NCI-H1105 (cell line): ENCODE data around the gene FARSA.
"Not testable (repeated sequence)": the region's sequence is repeated elsewhere in the genome, so short reads cannot be mapped to it uniquely, and the experiment has no call there.

Experiments
- DNase-seq: peaks from one replicate; lab custom pipeline; 2025; lab: John Stamatoyannopoulos, UW

The FARSA gene

GRCh38 chr19:12933287-12934072 is at the start of gene FARSA:
Gene FARSA (minus strand): TSS chr19:12933711. CDS start chr19:12933696, 15 bp downstream.
- DNase-seq: peak; percentile 90

GRCh38 chr19:12983091-12983490 is 49.6 kb upstream of the FARSA start:
- no peak for DNase-seq

- no peak for DNase-seq
Measured at GRCh38 chr19:12982648-12983047, 49.1 kb upstream of the FARSA start.

GRCh38 chr19:12979974-12980373 is 46.5 kb upstream of the FARSA start:
- DNase-seq: no peak

- not testable (repeated sequence) for DNase-seq
Measured at GRCh38 chr19:12976109-12976508, 42.6 kb upstream of the FARSA start.

- peak; percentile 28 for DNase-seq
Measured at GRCh38 chr19:12975221-12975741, 41.8 kb upstream of the FARSA start.

DNA sequence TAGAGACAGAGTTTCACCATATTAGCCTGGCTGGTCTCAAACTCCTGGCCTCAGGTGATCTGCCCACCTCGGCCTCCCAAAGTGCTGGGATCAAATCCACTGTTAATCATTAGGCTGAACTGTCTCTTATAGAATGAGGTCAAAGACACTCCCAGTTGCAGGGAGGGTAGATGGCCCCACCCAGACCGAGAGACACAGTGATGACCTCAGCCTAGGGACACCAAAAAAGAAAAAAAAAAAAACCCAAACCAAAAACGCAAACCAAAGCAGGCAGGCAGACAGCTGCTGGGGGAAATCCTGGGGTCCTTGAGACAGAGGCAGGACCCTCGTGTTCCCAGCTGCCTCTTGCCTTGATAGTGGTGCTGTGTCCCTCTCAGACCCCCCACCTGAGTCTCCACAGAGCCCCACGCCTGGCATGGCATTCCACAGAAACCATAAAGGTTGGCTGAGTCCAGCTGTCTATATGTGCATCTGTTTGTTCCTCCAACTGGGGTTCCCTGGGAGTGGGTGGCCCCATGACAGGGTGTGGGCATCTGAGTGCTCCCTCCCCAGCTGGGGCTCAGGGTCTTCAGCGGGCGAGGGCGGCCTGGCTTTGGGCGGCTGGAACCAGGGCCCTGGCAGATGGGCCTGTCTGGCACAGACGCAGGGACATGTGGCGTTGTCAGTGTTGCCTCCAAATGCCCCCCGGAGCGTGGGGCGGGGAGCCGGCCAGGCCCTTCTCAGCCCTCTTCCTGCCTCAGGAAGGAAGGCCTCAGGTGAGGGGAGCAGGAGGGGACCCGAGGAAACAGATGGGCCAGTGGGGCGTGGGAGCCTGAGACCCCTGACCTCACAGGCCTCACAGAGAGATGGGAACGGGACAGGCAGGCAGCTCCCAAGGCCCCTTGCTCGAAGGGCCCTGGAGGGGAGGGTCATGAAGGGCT is 41.0 kb upstream of the FARSA start:
- no peak for DNase-seq

- no peak for DNase-seq
Measured at GRCh38 chr19:12973236-12973635, 39.7 kb upstream of the FARSA start.

DNA sequence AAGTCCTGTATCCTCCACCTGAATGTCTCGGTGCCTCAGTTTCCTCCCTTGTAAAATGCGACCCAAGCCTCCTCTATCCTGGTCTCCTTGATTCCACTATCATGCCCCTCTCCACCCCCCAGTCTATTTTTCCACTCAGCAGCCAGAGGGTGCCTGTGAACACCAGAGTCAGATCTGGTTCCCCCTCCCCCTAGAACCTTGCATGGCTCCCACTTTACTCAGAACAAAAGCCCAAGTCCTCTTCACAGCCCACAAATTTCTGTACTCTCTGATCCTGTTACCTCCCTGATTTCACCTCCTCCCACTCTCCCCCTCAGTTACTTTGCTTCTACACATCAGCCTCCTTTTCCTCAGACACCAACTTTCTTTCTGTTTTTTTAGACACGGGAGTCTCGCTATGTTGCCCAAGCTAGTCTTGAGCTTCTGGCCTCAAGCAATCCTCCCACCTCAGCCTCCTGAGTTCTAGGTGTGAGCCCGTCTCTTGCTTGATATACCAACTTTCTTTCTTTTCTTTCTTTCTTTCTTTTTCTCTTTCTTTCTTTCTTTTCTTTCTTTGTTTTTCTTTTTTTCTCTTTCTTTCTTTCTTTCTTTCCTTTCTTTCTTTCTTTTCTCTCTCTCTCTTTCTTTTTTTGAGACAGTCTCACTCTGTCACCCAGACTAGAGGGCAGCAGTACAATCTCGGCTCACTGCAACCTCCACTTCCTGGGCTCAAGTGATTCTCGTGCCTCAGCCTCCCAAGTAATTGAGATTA is 36.7 kb upstream of the FARSA start:
- DNase-seq: no peak

GRCh38 chr19:12969292-12969988 is 35.9 kb upstream of the FARSA start, which contains the start of gene DAND5:
Gene DAND5 (plus strand): TSS chr19:12969576. CDS start chr19:12969661, 85 bp downstream.
- DNase-seq: no peak

- DNase-seq: no peak
Measured at GRCh38 chr19:12967907-12968306, 34.4 kb upstream of the FARSA start.

DNA sequence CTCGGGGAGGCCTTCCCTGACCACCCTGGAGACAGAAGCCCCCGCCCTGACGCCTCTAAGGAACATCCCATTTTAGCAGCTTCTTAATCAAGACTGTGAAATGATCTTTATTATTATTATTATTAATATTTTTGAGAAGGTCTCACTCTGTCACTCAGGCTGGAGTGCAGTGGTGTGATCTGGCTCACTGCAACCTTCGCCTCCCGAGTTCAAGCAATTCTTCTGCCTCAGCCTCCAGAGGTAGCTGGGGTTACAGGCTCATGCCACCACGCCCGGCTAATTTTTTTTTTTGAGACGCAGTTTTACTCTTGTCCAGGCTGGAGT is 32.3 kb upstream of the FARSA start:
- DNase-seq: no peak

- DNase-seq: peak; percentile 73
Measured at GRCh38 chr19:12965017-12965811, 31.7 kb upstream of the FARSA start.

GRCh38 chr19:12959481-12959880 is 26.0 kb upstream of the FARSA start:
- DNase-seq: no peak

GRCh38 chr19:12957389-12957952 is 24.0 kb upstream of the FARSA start:
- not testable (repeated sequence) for DNase-seq

GRCh38 chr19:12956446-12957388 is 23.2 kb upstream of the FARSA start, which contains the start of gene GADD45GIP1:
Gene GADD45GIP1 (minus strand): TSS chr19:12957223. CDS start chr19:12957212, 11 bp downstream.
- DNase-seq: peak; percentile 79

DNA sequence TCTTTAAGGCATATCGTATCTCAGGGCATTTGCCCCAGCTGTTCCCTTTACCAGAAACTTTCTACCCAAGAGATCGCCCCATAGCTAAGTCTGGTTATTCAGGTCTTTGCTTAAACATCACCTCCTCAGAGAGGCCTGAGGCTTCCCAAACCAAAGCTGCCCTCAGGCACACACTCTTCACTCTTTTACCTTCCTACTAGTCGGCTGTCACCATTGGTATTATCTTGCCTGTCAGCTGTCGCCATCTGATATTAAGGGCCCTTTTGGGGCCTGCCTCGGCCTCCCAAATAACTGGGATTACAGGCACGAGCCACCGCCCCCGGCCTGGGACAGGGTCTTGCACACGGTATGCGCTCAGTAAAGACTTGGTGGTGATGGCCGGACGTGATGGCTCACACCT is 22.5 kb upstream of the FARSA start:
- no peak for DNase-seq

DNA sequence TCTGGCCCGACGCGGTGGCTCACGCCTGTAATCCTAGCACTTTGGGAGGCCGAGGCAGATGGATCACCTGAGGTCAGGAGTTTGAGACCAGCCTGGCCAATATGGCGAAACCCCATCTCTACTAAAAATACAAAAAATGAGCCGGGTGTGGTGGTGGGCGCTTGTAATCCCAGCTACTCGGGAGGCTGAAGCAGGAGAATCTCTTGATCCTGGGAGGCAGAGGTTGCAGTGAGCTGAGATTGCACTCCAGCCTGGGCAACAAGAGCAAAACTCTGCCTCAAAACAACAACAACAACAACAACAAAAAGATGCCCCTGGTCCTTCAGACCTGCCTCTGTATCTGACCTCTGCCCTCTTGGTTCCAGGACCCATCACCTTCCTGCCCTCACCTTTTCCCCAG is 22.1 kb upstream of the FARSA start:
- DNase-seq: not testable (repeated sequence)

DNA sequence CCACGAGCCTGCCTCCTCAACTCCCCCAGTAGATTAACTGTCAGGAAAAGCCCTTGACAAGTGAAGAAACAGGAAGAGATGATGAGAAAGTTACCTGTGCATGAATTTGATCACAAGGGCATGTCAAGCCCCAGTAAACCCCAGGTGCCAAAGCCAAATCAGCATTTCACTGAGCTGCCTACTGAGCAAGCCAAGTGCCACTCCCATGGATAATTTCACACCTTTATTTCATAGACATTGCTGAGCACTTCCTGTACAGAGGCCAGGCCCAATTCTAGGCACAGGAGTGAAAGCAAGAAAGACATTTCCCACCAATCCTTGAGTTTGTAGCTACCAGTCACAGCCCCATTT is 21.1 kb upstream of the FARSA start:
- no peak for DNase-seq
